ENCODE results near the gene MLF1.

DNA sequence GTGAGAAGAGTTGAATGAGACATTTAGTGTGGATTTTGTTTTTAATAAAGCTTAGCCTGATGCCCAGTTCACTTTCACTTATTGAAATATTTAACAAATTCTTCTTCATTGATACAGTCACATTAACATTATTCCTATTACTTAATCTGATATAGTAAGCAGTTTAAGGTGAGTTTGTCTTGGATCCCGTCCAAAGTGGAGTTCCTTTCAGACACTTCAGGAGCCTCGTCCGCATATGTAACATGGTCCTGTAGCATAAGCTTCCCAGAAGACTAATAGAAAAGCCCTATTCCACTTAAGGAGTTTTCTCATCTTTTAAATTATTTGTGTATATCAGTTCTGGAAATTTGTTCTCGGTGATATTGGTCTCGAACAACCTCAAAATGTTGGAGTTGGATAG, 39.7 kb upstream of the MLF1 start:
- TF ChIP-seq, protein P1, sequence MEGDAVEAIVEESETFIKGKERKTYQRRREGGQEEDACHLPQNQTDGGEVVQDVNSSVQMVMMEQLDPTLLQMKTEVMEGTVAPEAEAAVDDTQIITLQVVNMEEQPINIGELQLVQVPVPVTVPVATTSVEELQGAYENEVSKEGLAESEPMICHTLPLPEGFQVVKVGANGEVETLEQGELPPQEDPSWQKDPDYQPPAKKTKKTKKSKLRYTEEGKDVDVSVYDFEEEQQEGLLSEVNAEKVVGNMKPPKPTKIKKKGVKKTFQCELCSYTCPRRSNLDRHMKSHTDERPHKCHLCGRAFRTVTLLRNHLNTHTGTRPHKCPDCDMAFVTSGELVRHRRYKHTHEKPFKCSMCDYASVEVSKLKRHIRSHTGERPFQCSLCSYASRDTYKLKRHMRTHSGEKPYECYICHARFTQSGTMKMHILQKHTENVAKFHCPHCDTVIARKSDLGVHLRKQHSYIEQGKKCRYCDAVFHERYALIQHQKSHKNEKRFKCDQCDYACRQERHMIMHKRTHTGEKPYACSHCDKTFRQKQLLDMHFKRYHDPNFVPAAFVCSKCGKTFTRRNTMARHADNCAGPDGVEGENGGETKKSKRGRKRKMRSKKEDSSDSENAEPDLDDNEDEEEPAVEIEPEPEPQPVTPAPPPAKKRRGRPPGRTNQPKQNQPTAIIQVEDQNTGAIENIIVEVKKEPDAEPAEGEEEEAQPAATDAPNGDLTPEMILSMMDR (conservative IDR thresholded peaks at IDR 0.05; ENCODE audit: low read length) = no peak
- TF ChIP-seq EZH2phosphoT487 (IDR thresholded peaks at IDR 0.05; ENCODE audit: borderline replicate concordance) = no peak
